HEK293 (cell line): Measurements from ENCODE around the gene CDH12.

Source experiments
- CTCF ChIA-PET: fragments of 350-600 bp; formaldehyde crosslinking; extraction: SDS; loops from one replicate; lab custom pipeline; 2021; ENCODE audit warnings: antibody characterized with exemption; lab: Yijun Ruan, JAX
- POLR2A ChIA-PET: fragments of 300-600 bp; formaldehyde crosslinking; extraction: SDS; loops from one replicate; lab custom pipeline; 2020; ENCODE audit warnings: antibody characterized with exemption, inconsistent platforms; lab: Yijun Ruan, JAX
- H3K27ac ChIP-seq: fragments of 200-500 bp; sonication (Bioruptor generic); 2 replicates; pipeline ENCODE4 v1.5.1; 2014; ENCODE audit warnings: low read depth, low read length, control low read depth, inconsistent platforms; ENCODE audit errors: extremely low read depth
- H3K36me3 ChIP-seq, 2 experiments: fragments of 200-500 bp in 1 of 2; sonication (Bioruptor generic) in 1 of 2; 1 replicate in 1 of 2; 2 replicates in 1 of 2; pipeline ENCODE4 v1.5.1; 2014 to 2017; ENCODE audit warnings: inconsistent platforms in 2 of 2, low read length in 2 of 2; ENCODE audit not compliant: control insufficient read depth in 2 of 2, insufficient read depth in 1 of 2
- H3K4me1 ChIP-seq: fragments of 200-500 bp; sonication (Bioruptor generic); 2 replicates; pipeline ENCODE4 v1.5.1; 2014; ENCODE audit warnings: mild to moderate bottlenecking, low read length, inconsistent platforms; ENCODE audit not compliant: control insufficient read depth, insufficient read depth
- H3K4me3 ChIP-seq: 2 replicates; pipeline ENCODE4 v1.5.1; 2011; ENCODE audit warnings: low read depth, mild to moderate bottlenecking, control low read depth, low read length, moderate library complexity
- H3K9me3 ChIP-seq: fragments of 200-500 bp; sonication (Bioruptor generic); 2 replicates; pipeline ENCODE4 v1.5.1; 2014; ENCODE audit warnings: low read depth, low read length, inconsistent platforms; ENCODE audit not compliant: control insufficient read depth, insufficient read depth
- HIC1 ChIP-seq: fragments of 450-650 bp; formaldehyde crosslinking; IDR thresholded peaks from 2 replicates; pipeline ENCODE4 v1.5.1; 2016; ENCODE audit warnings: missing biosample characterization, missing genetic modification characterization
- KLF10 ChIP-seq: fragments of 450-650 bp; IDR thresholded peaks from 2 replicates; pipeline ENCODE4 v1.5.1; 2018; ENCODE audit warnings: missing biosample characterization, mild to moderate bottlenecking, missing genetic modification characterization
- OVOL3 ChIP-seq: fragments of 450-650 bp; formaldehyde crosslinking; IDR thresholded peaks from 2 replicates; pipeline ENCODE4 v1.5.1; 2016; ENCODE audit warnings: missing biosample characterization, missing genetic modification characterization
- ZBTB11 ChIP-seq: fragments of 450-650 bp; formaldehyde crosslinking; conservative IDR thresholded peaks from 2 replicates; pipeline ENCODE4 v1.5.1; 2016; ENCODE audit warnings: low read depth, missing biosample characterization, missing genetic modification characterization
- ZBTB6 ChIP-seq: fragments of 450-650 bp; formaldehyde crosslinking; IDR thresholded peaks from 2 replicates; pipeline ENCODE4 v1.5.1; 2017; ENCODE audit warnings: missing biosample characterization, missing genetic modification characterization
- ZFP41 ChIP-seq: fragments of 450-650 bp; formaldehyde crosslinking; IDR thresholded peaks from 2 replicates; pipeline ENCODE4 v1.5.1; 2016; ENCODE audit warnings: missing biosample characterization, missing genetic modification characterization, borderline replicate concordance
- ZFP69B ChIP-seq: fragments of 450-650 bp; formaldehyde crosslinking; IDR thresholded peaks from 2 replicates; pipeline ENCODE4 v1.5.1; 2016; ENCODE audit warnings: missing biosample characterization, missing genetic modification characterization
- ZIC2 ChIP-seq: fragments of 450-650 bp; formaldehyde crosslinking; IDR thresholded peaks from 2 replicates; pipeline ENCODE4 v1.5.1; 2016; ENCODE audit warnings: missing biosample characterization, missing genetic modification characterization
- ZNF10 ChIP-seq: fragments of 450-650 bp; formaldehyde crosslinking; IDR thresholded peaks from 2 replicates; pipeline ENCODE4 v1.5.1; 2017; ENCODE audit warnings: missing biosample characterization, missing genetic modification characterization
- ZNF114 ChIP-seq: fragments of 450-650 bp; formaldehyde crosslinking; IDR thresholded peaks from 2 replicates; pipeline ENCODE4 v1.5.0; 2017; ENCODE audit warnings: missing biosample characterization, missing genetic modification characterization
- ZNF148 ChIP-seq: fragments of 450-650 bp; formaldehyde crosslinking; IDR thresholded peaks from 2 replicates; pipeline ENCODE4 v1.5.0; 2017; ENCODE audit warnings: missing biosample characterization, missing genetic modification characterization, borderline replicate concordance
- ZNF175 ChIP-seq: fragments of 450-650 bp; formaldehyde crosslinking; IDR thresholded peaks from 2 replicates; pipeline ENCODE4 v1.5.1; 2016; ENCODE audit warnings: missing biosample characterization, missing genetic modification characterization
- ZNF341 ChIP-seq: fragments of 450-650 bp; formaldehyde crosslinking; IDR thresholded peaks from 2 replicates; pipeline ENCODE4; 2016; ENCODE audit warnings: low read depth, missing biosample characterization, missing genetic modification characterization
- ZNF423 ChIP-seq: fragments of 450-650 bp; formaldehyde crosslinking; IDR thresholded peaks from 2 replicates; pipeline ENCODE4 v1.5.1; 2016; ENCODE audit warnings: missing biosample characterization, missing genetic modification characterization
- ZNF488 ChIP-seq: fragments of 450-650 bp; formaldehyde crosslinking; IDR thresholded peaks from 2 replicates; pipeline ENCODE4 v1.5.1; 2016; ENCODE audit warnings: missing biosample characterization, missing genetic modification characterization
- ZNF645 ChIP-seq: fragments of 450-650 bp; formaldehyde crosslinking; IDR thresholded peaks from 2 replicates; pipeline ENCODE4; 2016; ENCODE audit warnings: missing biosample characterization, missing genetic modification characterization
- ZNF658 ChIP-seq: fragments of 450-650 bp; formaldehyde crosslinking; IDR thresholded peaks from 2 replicates; pipeline ENCODE4; 2016; ENCODE audit warnings: missing biosample characterization, missing genetic modification characterization
- ZNF670 ChIP-seq: fragments of 450-650 bp; formaldehyde crosslinking; IDR thresholded peaks from 2 replicates; pipeline ENCODE4 v1.5.1; 2016; ENCODE audit warnings: missing biosample characterization, missing genetic modification characterization, low read depth
- ZNF777 ChIP-seq: fragments of 450-650 bp; formaldehyde crosslinking; IDR thresholded peaks from 2 replicates; pipeline ENCODE4 v1.5.1; 2017; ENCODE audit warnings: missing biosample characterization, missing genetic modification characterization, borderline replicate concordance

CDH12 gene

GRCh38 chr5:22896152-22896551 lies 43.0 kb upstream of the CDH12 start:
- ChIA-PET POLR2A (no interaction called here), CTCF (no interaction called here)
- H3K9me3 ChIP-seq = no peaks in the 10 kb centered on the region
- no peak overlapping the region for H3K4me3 ChIP-seq
- no peaks in the 10 kb centered on the region for H3K36me3 ChIP-seq
- H3K4me1 ChIP-seq = no peaks in the 10 kb centered on the region
- no peak overlapping the region for H3K27ac ChIP-seq
- TF ChIP-seq HIC1 (tag by site-specific recombination) (no peak), ZNF114 (tag by site-specific recombination) (no peak), ZNF148 (tag by site-specific recombination) (no peak), KLF10 (tag by site-specific recombination) (no peak), ZNF645 (tag by site-specific recombination) (no peak), ZNF488 (no peak), ZNF423 (no peak)

- Histone ChIP-seq H3K9me3 (no peaks in the 10 kb centered on the region), H3K4me3 (no peak overlapping the region), H3K27ac (no peak overlapping the region), H3K36me3 (no peaks in the 10 kb centered on the region), H3K4me1 (no peaks in the 10 kb centered on the region)
- TF ChIP-seq ZNF10 = no peak
- TF ChIP-seq ZNF658 (tag by site-specific recombination) = no peak
- TF ChIP-seq ZBTB6 (tag by site-specific recombination) = no peak
- no peak for TF ChIP-seq ZBTB11 (tag by site-specific recombination)
- no peak for TF ChIP-seq ZFP41 (tag by site-specific recombination)
- TF ChIP-seq ZNF777 (tag by site-specific recombination) = no peak
- no peak for TF ChIP-seq ZFP69B (tag by site-specific recombination)
- TF ChIP-seq OVOL3 (tag by site-specific recombination) = no peak
- TF ChIP-seq ZNF175 (tag by site-specific recombination) = no peak
- TF ChIP-seq ZNF341 (tag by site-specific recombination) = no peak
- TF ChIP-seq ZIC2 (tag by site-specific recombination) = no peak
- no peak for TF ChIP-seq ZNF670 (tag by site-specific recombination)
- ChIA-PET CTCF (no interaction called here), POLR2A (no interaction called here)
Measured at GRCh38 chr5:22892441-22892840, 39.3 kb upstream of the CDH12 start.
